Neural progenitor cell (in vitro differentiated cells): ENCODE data around the gene DLX5. TPM values are rescaled to one million over a fixed set of nuclear protein-coding genes. Genes with fewer than 3 reads are reported as not detected.

Experiments used
- DNase-seq: peaks from one replicate; pipeline ENCODE4 v3.0.0-alpha.2; 2016; ENCODE audit warnings: low spot score
- H2AFZ ChIP-seq: fragments of 200-600 bp; sonication (generic); replicated peaks from 2 replicates; pipeline ENCODE4 v1.6.1; 2016; ENCODE audit warnings: antibody characterized with exemption
- H3F3A ChIP-seq: fragments of 200-600 bp; sonication (generic); 2 replicates; pipeline ENCODE4 v1.6.1; 2016; ENCODE audit warnings: antibody characterized with exemption, low read depth
- H3K27ac ChIP-seq: fragments of 200-600 bp; sonication (generic); 2 replicates; pipeline ENCODE4 v1.5.1; 2016; ENCODE audit warnings: mild to moderate bottlenecking
- H3K27me3 ChIP-seq: fragments of 200-600 bp; sonication (generic); 2 replicates; pipeline ENCODE4 v1.6.1; 2016; ENCODE audit warnings: mild to moderate bottlenecking, moderate library complexity
- H3K36me3 ChIP-seq: fragments of 200-600 bp; sonication (generic); 2 replicates; pipeline ENCODE4 v1.5.1; 2016
- H3K4me1 ChIP-seq: fragments of 200-600 bp; sonication (generic); 2 replicates; pipeline ENCODE4 v1.6.1; 2016; ENCODE audit warnings: mixed run types
- H3K4me2 ChIP-seq: fragments of 200-600 bp; sonication (generic); 2 replicates; pipeline ENCODE4 v1.6.1; 2016
- H3K4me3 ChIP-seq: fragments of 200-600 bp; sonication (generic); 2 replicates; pipeline ENCODE4 v1.5.1; 2016
- H3K79me2 ChIP-seq: fragments of 200-600 bp; sonication (generic); 2 replicates; pipeline ENCODE4 v1.6.1; 2016; ENCODE audit warnings: low read depth
- H3K9ac ChIP-seq: fragments of 200-600 bp; sonication (generic); 2 replicates; pipeline ENCODE4 v1.6.1; 2016
- H3K9me3 ChIP-seq: fragments of 200-600 bp; sonication (generic); 2 replicates; pipeline ENCODE4 v1.5.1; 2016; ENCODE audit warnings: low read depth
- H4K20me1 ChIP-seq: fragments of 200-600 bp; sonication (generic); 2 replicates; pipeline ENCODE4 v1.6.1; 2016; ENCODE audit warnings: low read depth
- H3K27ac Mint-ChIP-seq: 3 replicates; pipeline ENCODE4 v1.8.0; 2021; ENCODE audit warnings: mixed read lengths
- H3K27me3 Mint-ChIP-seq: 2 replicates; pipeline ENCODE4 v1.8.0; 2022; ENCODE audit warnings: low read depth, mild to moderate bottlenecking, inconsistent platforms, moderate library complexity, mixed read lengths; ENCODE audit not compliant: insufficient read depth
- H3K36me3 Mint-ChIP-seq: 3 replicates; pipeline ENCODE4 v1.8.0; 2021; ENCODE audit warnings: mixed read lengths
- H3K4me1 Mint-ChIP-seq: 3 replicates; pipeline ENCODE4 v1.8.0; 2021; ENCODE audit warnings: mixed read lengths
- H3K4me3 Mint-ChIP-seq: 3 replicates; pipeline ENCODE4 v1.8.0; 2021; ENCODE audit warnings: mild to moderate bottlenecking, moderate library complexity, mixed read lengths
- H3K9me3 Mint-ChIP-seq: 3 replicates; pipeline ENCODE4 v1.8.0; 2020; ENCODE audit warnings: mixed read lengths
- EZH2 ChIP-seq: fragments of 200-600 bp; sonication (generic); IDR thresholded peaks from 2 replicates; pipeline ENCODE4 v1.6.1; 2017; ENCODE audit warnings: antibody characterized with exemption, mild to moderate bottlenecking, moderate library complexity
- EZH2phosphoT487 ChIP-seq: fragments of 200-600 bp; sonication (generic); IDR thresholded peaks from 2 replicates; pipeline ENCODE4 v1.6.1; 2017; ENCODE audit warnings: antibody characterized with exemption
- total RNA-seq: library from RNA; depleted of rRNA; stranded (reverse); fragments of >200 nt; gene quantifications from 2 replicates; pipeline ENCODE4 v1.2.3, GENCODE V29; 2015; ENCODE audit warnings: low replicate concordance
- TF ChIP-seq, protein P1 (sequence below): fragments of 200-600 bp; sonication (generic); IDR thresholded peaks from 2 replicates; pipeline ENCODE4 v1.5.1; 2017; ENCODE audit warnings: antibody characterized with exemption, mild to moderate bottlenecking

DLX5 gene
- total RNA-seq, 1 donor from 2014 or later = not detected

DNA sequence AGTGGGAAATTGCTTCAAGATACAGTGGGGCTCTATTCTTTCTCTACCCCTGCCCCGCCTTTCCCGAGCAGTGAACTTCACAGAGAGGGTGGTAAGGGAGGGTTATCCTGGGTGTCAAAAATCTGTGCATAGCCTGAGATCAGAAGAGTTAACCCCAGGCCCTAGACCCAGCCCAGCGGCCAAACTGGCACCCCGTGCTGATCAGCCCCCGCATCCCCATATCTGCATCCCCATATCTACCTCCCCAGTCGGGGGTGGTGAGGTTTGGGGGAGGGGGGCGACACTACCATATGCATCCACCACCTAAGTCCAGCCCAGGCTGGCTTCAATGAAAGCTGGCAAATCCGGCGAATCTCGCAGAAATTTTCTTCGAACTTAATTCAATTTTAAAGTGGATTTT, 26.3 kb downstream of the DLX5 start:
- no peak overlapping the region for H3K4me3 Mint-ChIP-seq
- H3K9me3 Mint-ChIP-seq = peaks cover 6% of the 10 kb centered on the region
- H3K4me1 Mint-ChIP-seq = peaks cover 5% of the 10 kb centered on the region
- peaks cover 93% of the 10 kb centered on the region for H3K27me3 Mint-ChIP-seq
- H3K9ac ChIP-seq = no peak overlapping the region
- peak overlapping the region; percentile 44 for H3K4me2 ChIP-seq
- H3K79me2 ChIP-seq = no peaks in the 10 kb centered on the region
- H3K27ac Mint-ChIP-seq = no peak overlapping the region
- H4K20me1 ChIP-seq = peaks cover 98% of the 10 kb centered on the region
- H3K27ac ChIP-seq = no peak overlapping the region
- peaks cover 100% of the 10 kb centered on the region for H3K27me3 ChIP-seq
- no peak overlapping the region for H3K4me3 ChIP-seq
- H3K36me3 Mint-ChIP-seq = no peaks in the 10 kb centered on the region
- H3K36me3 ChIP-seq = no peaks in the 10 kb centered on the region
- peaks cover 50% of the 10 kb centered on the region for H3F3A ChIP-seq
- H2AFZ ChIP-seq = no peak overlapping the region
- H3K9me3 ChIP-seq = no peaks in the 10 kb centered on the region
- DNase-seq = no peak
- TF ChIP-seq EZH2 (no peak), EZH2phosphoT487 (no peak)
- TF ChIP-seq, protein P1, sequence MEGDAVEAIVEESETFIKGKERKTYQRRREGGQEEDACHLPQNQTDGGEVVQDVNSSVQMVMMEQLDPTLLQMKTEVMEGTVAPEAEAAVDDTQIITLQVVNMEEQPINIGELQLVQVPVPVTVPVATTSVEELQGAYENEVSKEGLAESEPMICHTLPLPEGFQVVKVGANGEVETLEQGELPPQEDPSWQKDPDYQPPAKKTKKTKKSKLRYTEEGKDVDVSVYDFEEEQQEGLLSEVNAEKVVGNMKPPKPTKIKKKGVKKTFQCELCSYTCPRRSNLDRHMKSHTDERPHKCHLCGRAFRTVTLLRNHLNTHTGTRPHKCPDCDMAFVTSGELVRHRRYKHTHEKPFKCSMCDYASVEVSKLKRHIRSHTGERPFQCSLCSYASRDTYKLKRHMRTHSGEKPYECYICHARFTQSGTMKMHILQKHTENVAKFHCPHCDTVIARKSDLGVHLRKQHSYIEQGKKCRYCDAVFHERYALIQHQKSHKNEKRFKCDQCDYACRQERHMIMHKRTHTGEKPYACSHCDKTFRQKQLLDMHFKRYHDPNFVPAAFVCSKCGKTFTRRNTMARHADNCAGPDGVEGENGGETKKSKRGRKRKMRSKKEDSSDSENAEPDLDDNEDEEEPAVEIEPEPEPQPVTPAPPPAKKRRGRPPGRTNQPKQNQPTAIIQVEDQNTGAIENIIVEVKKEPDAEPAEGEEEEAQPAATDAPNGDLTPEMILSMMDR = no peak
- H3K4me1 ChIP-seq = peaks cover 29% of the 10 kb centered on the region

DNA sequence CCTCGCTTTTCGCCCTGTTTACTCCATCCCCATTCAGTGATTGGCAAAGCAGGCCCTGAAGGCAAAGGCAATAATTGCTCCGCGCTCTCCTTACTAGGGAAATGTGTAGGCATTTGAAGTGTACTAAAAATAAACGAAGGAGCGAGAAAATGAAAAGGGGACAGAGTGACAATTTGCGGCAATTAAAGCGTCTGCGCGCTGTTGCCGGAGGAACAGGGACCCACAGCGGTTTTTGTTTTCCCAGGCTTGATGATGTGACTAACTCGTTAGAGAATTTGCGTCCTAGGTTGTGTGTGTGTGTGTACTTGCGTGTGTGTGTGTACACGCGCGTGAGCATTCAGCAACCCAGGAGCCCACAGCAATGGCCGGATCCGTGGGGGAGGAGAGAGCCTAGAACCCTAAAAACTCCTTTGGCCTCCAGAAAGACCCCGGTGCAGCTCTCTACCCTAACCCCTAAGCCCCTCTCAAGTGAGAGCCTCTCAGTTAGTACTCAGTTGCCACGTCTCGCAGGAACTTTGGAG, 27.1 kb downstream of the DLX5 start:
- Histone ChIP-seq H3K36me3 (no peaks in the 10 kb centered on the region), H3K4me1 (peaks cover 29% of the 10 kb centered on the region), H3K9me3 (no peaks in the 10 kb centered on the region), H4K20me1 (peaks cover 98% of the 10 kb centered on the region), H3F3A (peaks cover 47% of the 10 kb centered on the region), H2AFZ (no peak overlapping the region), H3K4me2 (no peak overlapping the region), H3K4me3 (no peak overlapping the region), H3K79me2 (no peaks in the 10 kb centered on the region), H3K27ac (no peak overlapping the region), H3K9ac (no peak overlapping the region), H3K27me3 (peaks cover 100% of the 10 kb centered on the region)
- no peak overlapping the region for H3K27ac Mint-ChIP-seq
- peaks cover 6% of the 10 kb centered on the region for H3K9me3 Mint-ChIP-seq
- H3K4me3 Mint-ChIP-seq = no peak overlapping the region
- H3K27me3 Mint-ChIP-seq = peaks cover 93% of the 10 kb centered on the region
- TF ChIP-seq EZH2 (peak; percentile 89), EZH2phosphoT487 (peak; percentile 89)
- TF ChIP-seq, protein P1 = no peak
- peak; percentile 27 for DNase-seq
- H3K36me3 Mint-ChIP-seq = no peaks in the 10 kb centered on the region
- H3K4me1 Mint-ChIP-seq = peaks cover 5% of the 10 kb centered on the region

DNA sequence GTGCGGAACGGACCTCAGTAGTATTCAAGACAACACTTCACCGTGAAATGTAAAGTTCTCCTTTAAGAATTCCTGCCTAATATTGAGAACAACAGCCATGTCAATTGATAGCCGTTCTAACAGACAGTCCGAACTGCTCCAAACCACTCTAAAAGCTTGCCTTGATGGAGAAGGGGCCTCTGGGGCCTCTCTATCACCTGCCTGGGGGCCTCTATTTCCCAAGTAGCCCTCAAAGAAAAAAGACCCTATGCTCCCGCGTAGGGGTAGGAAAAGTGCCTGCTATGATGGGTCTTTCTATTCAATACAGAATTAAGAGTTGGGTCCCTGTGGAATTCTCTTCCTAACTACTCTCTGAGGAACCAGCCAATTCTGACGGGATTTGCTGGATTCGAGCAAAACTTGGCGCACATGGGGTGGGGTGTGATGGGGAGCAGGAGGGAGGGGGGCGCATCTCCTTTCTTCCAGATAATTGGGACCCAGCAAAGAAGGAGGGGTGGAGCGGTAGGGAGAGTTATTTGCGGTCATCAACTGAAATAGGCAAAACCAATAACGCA, 27.6 kb downstream of the DLX5 start:
- Histone ChIP-seq H3K79me2 (no peaks in the 10 kb centered on the region), H3K4me3 (no peak overlapping the region), H4K20me1 (peaks cover 98% of the 10 kb centered on the region), H3F3A (peaks cover 41% of the 10 kb centered on the region), H3K9me3 (no peaks in the 10 kb centered on the region), H3K4me2 (peak overlapping the region; percentile 55), H3K9ac (no peak overlapping the region), H3K27me3 (peaks cover 100% of the 10 kb centered on the region), H3K27ac (no peak overlapping the region), H3K36me3 (no peaks in the 10 kb centered on the region), H2AFZ (no peak overlapping the region), H3K4me1 (peaks cover 29% of the 10 kb centered on the region)
- Mint-ChIP-seq H3K9me3 (peaks cover 6% of the 10 kb centered on the region), H3K36me3 (no peaks in the 10 kb centered on the region), H3K27ac (no peak overlapping the region), H3K4me3 (peak overlapping the region; percentile 64), H3K4me1 (peaks cover 5% of the 10 kb centered on the region), H3K27me3 (peaks cover 95% of the 10 kb centered on the region)
- peak; percentile 23 for DNase-seq
- TF ChIP-seq EZH2 (peak; percentile 83), EZH2phosphoT487 (peak; percentile 96)
- TF ChIP-seq, protein P1 = no peak
